Cerebellar cortex (tissue), 1 donor: ENCODE results near the gene TAS2R60.
A peak's percentile ranks its signal among the peaks of the same experiment; 100 is the strongest.
"Not testable (repeated sequence)": the region's sequence is repeated elsewhere in the genome, so short reads cannot be mapped to it uniquely, and the experiment has no call there.

Experiments
- DNase-seq: peaks from one replicate; pipeline ENCODE4 v3.0.0-alpha.2; 2015; ENCODE audit warnings: low spot score

TAS2R60 gene

GRCh38 chr7:143443153-143443552 lies at the start of gene TAS2R60:
TSS of gene TAS2R60 (plus strand) at chr7:143443453. CDS start at chr7:143443453, 0 bp downstream.
- DNase-seq, result no peak

- no peak for DNase-seq
Observed at GRCh38 chr7:143394068-143394467, 49.2 kb upstream of the TAS2R60 start.

GRCh38 chr7:143394777-143395176 lies 48.5 kb upstream of the TAS2R60 start:
- no peak for DNase-seq

GRCh38 chr7:143395187-143396149 lies 47.8 kb upstream of the TAS2R60 start:
- DNase-seq, result no peak

- no peak for DNase-seq
Observed at GRCh38 chr7:143396182-143396581, 47.1 kb upstream of the TAS2R60 start.

- no peak for DNase-seq
Observed at GRCh38 chr7:143396625-143397556, 46.4 kb upstream of the TAS2R60 start.

- DNase-seq, result no peak
Observed at GRCh38 chr7:143397710-143398530, 45.3 kb upstream of the TAS2R60 start.

GRCh38 chr7:143398616-143399015 lies 44.6 kb upstream of the TAS2R60 start:
- no peak for DNase-seq

GRCh38 chr7:143399151-143399550 lies 44.1 kb upstream of the TAS2R60 start:
- no peak for DNase-seq

- no peak for DNase-seq
Observed at GRCh38 chr7:143399642-143400041, 43.6 kb upstream of the TAS2R60 start.

GRCh38 chr7:143401265-143401664 lies 42.0 kb upstream of the TAS2R60 start:
- no peak for DNase-seq

GRCh38 chr7:143402233-143402632 lies 41.0 kb upstream of the TAS2R60 start:
- DNase-seq, result not testable (repeated sequence)

GRCh38 chr7:143405173-143406001 lies 37.9 kb upstream of the TAS2R60 start:
- no peak for DNase-seq

GRCh38 chr7:143406002-143406357 lies 37.3 kb upstream of the TAS2R60 start:
- DNase-seq, result no peak

- no peak for DNase-seq
Observed at GRCh38 chr7:143407287-143408251, 35.7 kb upstream of the TAS2R60 start.

GRCh38 chr7:143408252-143408685 lies 35.0 kb upstream of the TAS2R60 start:
- no peak for DNase-seq

- DNase-seq, result peak; percentile 51
Observed at GRCh38 chr7:143408686-143409561, 34.3 kb upstream of the TAS2R60 start, which contains the start of gene EPHA1. TSS of gene EPHA1 (minus strand) at chr7:143408856. CDS start at chr7:143408805, 51 bp downstream.

GRCh38 chr7:143410521-143411004 lies 32.7 kb upstream of the TAS2R60 start:
- no peak for DNase-seq
